CD1c-positive myeloid dendritic cell (primary cell): Measurements from ENCODE around the gene NMNAT2.
"Not testable (repeated sequence)": the region's sequence is repeated elsewhere in the genome, so short reads cannot be mapped to it uniquely, and the experiment has no call there.

ENCODE experiments used
- DNase-seq: peaks from one replicate; pipeline ENCODE4 v3.0.0-alpha.2; 2016; ENCODE audit errors: extremely low spot score

The NMNAT2 gene

DNA sequence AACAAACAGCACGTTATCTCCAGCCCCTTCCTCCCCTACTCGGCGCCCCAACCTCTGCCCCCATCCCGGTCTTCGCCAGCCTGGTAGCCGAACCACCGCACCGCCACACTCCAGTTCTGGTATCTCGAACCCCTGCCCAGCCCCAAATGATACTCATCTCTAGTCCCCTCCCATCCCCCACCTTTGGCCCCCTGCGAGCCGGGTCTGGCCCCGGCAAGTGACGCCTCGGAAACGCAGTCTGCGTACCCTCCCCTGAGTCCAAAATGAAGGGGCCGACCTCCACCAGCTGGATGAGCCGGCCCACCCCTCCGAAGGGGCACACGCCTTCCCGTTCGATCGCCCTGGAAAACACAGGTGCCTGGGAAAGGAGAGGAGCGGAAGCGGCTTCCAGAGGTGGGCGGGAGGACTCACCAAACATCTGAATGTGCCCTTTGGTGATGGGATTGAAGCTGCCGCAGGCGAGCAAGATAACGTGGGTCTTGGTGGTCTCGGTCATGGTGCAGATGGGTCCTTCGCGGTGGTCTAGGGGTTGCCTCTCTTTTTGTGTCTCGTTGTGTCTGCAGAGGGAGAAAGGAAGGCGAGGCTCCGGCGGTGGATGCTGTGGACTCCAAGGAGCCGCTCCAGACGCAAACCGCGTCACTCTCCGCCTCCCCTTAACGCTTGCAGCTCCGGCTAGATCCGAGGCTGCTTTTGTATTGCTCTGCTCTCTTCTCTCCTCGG, at the start of gene NMNAT2:
Gene NMNAT2 (minus strand): TSS at position 609 of the 720 bp plus-strand sequence. CDS start 113 bp downstream, at position 496.
- DNase-seq = no peak

GRCh38 chr1:183467687-183468086, 49.5 kb upstream of the NMNAT2 start:
- no peak for DNase-seq

DNA sequence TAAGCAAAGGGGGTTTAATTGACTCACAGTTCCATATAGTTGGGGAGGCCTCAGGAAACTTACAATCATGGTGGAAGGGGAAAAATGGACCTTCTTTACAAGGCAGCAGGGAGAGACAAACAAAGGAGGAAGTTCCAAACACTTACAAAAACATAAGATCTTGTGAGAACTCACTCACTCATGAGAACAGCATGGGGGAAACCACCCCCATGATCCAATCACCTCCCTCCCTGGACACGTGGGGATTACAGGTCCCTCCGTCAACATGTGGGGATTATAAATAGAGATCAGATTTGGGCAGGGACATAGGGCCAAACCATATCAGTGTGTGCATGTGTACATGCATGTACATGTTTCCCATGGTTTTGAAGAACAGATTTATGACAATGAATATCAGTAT, 48.6 kb upstream of the NMNAT2 start:
- peak; percentile 29 for DNase-seq

- DNase-seq = no peak
These were observed 45.4 kb upstream of the NMNAT2 start for GRCh38 chr1:183463566-183463965.

- peak; percentile 83 for DNase-seq
These were observed 43.2 kb upstream of the NMNAT2 start for GRCh38 chr1:183461350-183461749.

- no peak for DNase-seq
These were observed 42.4 kb upstream of the NMNAT2 start for GRCh38 chr1:183460596-183460995.

DNA sequence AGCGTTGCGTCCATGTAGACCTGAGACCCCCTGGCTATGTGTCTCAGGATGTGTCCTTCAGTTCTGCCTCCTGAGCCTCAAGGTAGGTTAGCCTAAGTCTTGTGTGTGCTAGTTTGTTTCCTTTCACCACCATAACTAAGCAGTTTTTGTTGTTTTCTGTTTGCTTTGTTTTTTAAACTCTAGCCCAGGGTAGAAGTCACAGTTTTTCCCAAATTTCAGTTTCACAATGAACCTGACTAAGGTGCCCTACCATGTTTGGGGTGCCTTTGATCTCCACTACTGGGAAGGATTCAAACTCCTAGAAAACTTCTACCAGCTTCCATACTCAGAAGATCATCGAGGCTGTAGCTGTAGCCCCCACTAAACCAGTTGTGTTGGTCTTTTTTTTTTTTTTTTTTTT, 39.3 kb upstream of the NMNAT2 start:
- no peak for DNase-seq

DNA sequence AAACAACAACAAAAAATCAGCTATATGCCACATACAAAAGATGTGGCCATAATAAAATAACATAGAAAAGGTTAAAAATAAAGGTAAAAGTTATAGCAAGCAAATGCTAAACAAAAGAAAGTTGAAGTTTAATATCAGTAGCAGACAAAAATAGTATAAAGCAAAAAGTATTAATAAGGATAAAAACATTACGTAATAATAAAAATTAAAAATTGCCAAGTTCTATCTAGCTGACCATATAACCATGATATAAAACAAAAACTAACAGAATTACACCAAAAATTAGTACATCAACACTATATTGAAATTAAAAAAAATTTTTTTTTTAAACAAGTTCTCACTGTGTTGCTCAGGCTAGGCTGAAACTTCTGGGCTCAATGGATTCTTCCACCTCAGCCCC, 38.6 kb upstream of the NMNAT2 start:
- no peak for DNase-seq

DNA sequence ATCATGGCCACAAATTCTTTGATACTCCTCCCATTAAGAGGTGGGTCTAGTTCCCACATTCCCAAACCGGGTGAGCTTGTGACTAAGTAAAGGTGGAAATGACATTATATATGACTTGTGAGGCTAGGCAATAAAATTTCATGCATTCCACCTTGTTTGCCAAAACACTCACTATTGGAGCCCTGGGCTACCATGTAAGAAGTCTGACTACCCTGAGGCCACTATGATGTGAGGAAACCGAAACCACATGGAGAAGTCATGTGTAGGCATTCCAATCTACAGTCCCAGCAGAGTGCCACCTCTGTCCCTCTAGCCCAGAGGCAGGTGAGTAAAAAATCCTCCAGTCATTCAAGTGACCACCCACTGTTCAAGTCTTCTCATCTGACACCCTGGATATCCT, 36.2 kb upstream of the NMNAT2 start:
- DNase-seq = no peak

DNA sequence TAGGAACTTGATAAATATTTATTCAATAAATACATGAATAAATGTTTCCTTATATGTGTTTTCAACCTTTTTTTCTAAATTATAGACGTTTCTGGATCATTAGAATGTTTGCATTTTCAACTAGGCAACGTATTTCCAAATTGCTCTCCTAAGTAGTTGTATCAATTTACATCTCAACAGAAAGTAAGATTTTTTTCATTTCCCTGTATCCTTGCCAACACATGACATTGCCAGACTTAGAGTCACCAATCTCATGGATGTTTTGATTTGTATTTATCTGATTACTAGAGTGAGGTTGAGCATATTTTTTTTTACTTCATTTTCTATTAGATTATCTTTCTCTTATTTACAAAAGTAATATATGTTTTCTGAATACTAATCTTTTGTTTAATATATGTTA, 31.9 kb upstream of the NMNAT2 start:
- no peak for DNase-seq

DNA sequence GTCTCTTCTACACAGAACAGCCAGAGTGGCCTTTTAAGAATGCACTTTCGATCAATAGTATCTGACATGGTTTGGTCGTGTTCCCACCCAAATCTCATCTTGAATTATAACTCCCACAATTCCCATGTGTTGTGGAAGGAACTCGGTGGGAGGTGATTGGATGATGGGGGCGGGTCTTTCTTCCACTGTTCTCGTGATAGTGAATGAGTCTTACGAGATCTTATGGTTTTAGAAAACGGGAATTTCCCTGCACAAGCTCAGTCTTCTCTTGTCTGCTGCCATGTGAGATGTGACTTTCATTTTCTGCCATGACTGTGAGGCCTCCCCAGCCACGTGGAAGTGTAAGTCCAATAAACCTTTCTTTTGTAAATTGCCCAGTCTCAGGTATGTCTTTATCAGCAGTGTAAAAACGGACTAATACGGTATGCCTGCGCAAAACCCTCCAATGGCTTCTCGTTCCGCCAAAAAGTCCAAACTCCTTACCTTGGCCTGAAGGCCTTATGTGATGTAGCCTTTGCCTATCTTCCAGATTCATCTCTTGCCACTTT, 31.1 kb upstream of the NMNAT2 start:
- no peak for DNase-seq

DNA sequence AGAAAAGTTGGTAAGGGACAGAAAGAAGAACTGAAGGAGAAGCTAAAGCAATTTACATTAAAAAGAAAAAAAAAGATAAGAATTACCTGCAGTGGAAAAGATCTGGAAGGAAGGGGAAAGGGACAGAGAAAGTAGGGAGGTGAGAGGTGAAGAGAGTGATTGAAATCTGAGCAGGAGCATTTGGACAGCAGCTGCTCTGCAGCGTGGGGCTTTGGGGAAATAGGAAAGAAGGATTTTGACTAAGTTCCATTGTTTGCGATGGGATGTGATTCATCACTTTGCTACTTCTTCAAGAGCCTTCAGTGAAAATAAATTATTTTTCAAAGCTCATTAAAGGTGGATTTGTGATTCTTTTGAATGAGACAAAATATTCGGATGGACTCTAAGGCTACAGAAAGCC, 26.1 kb upstream of the NMNAT2 start:
- no peak for DNase-seq

GRCh38 chr1:183443466-183443865, 25.3 kb upstream of the NMNAT2 start:
- no peak for DNase-seq

- DNase-seq = no peak
These were observed 24.8 kb upstream of the NMNAT2 start for GRCh38 chr1:183443011-183443410.

DNA sequence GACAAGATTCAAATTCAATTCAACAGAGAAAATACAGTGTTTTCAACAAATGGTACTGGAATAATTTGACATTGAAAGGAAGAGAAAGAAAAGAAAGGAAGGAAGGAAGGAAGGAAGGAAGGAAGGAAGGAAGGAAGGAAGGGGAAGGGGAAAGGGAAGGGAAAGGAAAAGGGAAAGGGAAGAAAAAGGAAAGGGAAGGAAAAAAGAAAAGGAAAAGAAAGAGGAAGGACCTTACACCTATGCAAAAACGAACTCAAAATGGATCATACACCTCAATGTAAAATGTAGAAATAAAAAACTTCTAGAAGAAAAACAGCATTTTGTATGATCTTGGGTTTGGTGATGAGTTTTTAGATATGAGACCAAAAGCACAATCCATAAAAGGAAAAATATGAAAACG, 19.9 kb upstream of the NMNAT2 start:
- DNase-seq = no peak

DNA sequence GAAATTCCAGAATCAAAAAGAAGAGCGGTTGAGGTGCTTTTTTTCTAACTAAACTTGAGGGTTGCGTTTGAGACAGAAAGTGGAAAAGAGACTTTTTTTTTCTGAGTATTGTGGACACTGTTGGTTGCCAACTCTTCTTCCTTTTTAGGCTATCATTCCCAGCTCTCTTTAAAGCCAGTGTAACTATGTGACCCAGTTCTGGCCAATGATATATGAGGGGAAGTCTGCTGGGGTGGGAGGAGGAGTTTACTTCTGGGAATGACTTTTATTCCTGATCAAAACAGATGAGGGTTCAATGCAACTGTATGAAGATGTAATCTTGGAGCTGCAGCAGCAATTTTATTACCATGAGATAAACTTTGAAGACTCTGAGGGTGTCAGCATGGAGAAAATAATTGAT, 17.3 kb upstream of the NMNAT2 start:
- DNase-seq = no peak

- no peak for DNase-seq
These were observed 15.5 kb upstream of the NMNAT2 start for GRCh38 chr1:183433703-183434102.

GRCh38 chr1:183432548-183432875, 14.3 kb upstream of the NMNAT2 start:
- no peak for DNase-seq

GRCh38 chr1:183431840-183432547, 13.8 kb upstream of the NMNAT2 start:
- DNase-seq = no peak

- not testable (repeated sequence) for DNase-seq
These were observed 9.4 kb upstream of the NMNAT2 start for GRCh38 chr1:183427591-183427990.

GRCh38 chr1:183424691-183425090, 6.5 kb upstream of the NMNAT2 start:
- no peak for DNase-seq

- DNase-seq = no peak
These were observed 5.4 kb upstream of the NMNAT2 start for GRCh38 chr1:183423541-183423940.

- DNase-seq = no peak
These were observed 1.2 kb upstream of the NMNAT2 start for GRCh38 chr1:183419399-183419798.
